Activated CD8-positive, alpha-beta memory T cell treated with anti-CD3 and anti-CD28 coated beads, Interleukin-2, amount 10 ng/mL, durations not matched to agents 7 days and 5 days (primary cell): Measurements from ENCODE around the gene NPR1. TPM values are rescaled to one million over a fixed set of nuclear protein-coding genes. Genes with fewer than 3 reads are reported as not detected.
"Not testable (repeated sequence)": the region's sequence is repeated elsewhere in the genome, so short reads cannot be mapped to it uniquely, and the experiment has no call there.

Experiments
- ATAC-seq: fragments of 150-1000 bp; cut with Tn5 transposase; one replicate; pipeline ENCODE4 v1.10.0; 2021; ENCODE audit warnings: moderate library complexity
- CTCF ChIA-PET: fragments of 350-600 bp; sonication (Branson Sonifier 250); formaldehyde crosslinking; loops from one replicate; lab custom pipeline; 2021; ENCODE audit warnings: antibody characterized with exemption; lab: Charles Lee
- DNase-seq: peaks from one replicate; pipeline ENCODE4 v3.0.0-alpha.2; 2020
- H3K27ac Mint-ChIP-seq: one replicate; pipeline ENCODE4 v1.8.0; 2021; ENCODE audit warnings: mild to moderate bottlenecking, mixed read lengths
- H3K27me3 Mint-ChIP-seq: one replicate; pipeline ENCODE4 v1.8.0; 2021; ENCODE audit warnings: mixed read lengths
- H3K36me3 Mint-ChIP-seq: one replicate; pipeline ENCODE4 v1.8.0; 2021; ENCODE audit warnings: mild to moderate bottlenecking, mixed read lengths
- H3K4me1 Mint-ChIP-seq: one replicate; pipeline ENCODE4 v1.8.0; 2021; ENCODE audit warnings: mixed read lengths
- H3K4me3 Mint-ChIP-seq: one replicate; pipeline ENCODE4 v1.8.0; 2021; ENCODE audit warnings: mild to moderate bottlenecking, moderate library complexity, mixed read lengths
- H3K9me3 Mint-ChIP-seq: one replicate; pipeline ENCODE4 v1.8.0; 2022; ENCODE audit warnings: low read depth, mixed read lengths
- total RNA-seq, 2 experiments: library from RNA; stranded (reverse); gene quantifications; one replicate each; pipeline ENCODE4 v1.2.3, GENCODE V29; 2021

Gene NPR1
- total RNA-seq, 2 experiments from 2014 or later, result 0.05 TPM; not detected in 1

GRCh38 chr1:153658400-153659174 lies 19.9 kb upstream of the NPR1 start, which contains the start of gene SNAPIN:
TSS of gene SNAPIN (plus strand) at chr1:153658703. CDS start at chr1:153658744, 41 bp downstream.
- peak; percentile 98 for ATAC-seq
- Mint-ChIP-seq H3K27me3 (no peaks in the 10 kb centered on the region), H3K27ac (peak within 1 kb of the TSS; percentile 87), H3K4me1 (peaks cover 14% of the 10 kb centered on the region), H3K9me3 (no peaks in the 10 kb centered on the region), H3K36me3 (peaks cover 21% of the 10 kb centered on the region), H3K4me3 (peak within 1 kb of the TSS; percentile 83)
- DNase-seq, result peak; percentile 95
- CTCF ChIA-PET, result interaction anchor here (0.6 to 2.1 kb wide), 6 partner anchors 8 to 328 kb away, joined by 3 to 13 read pairs (median 4); partner anchors contain the start of gene ILF2

GRCh38 chr1:153659175-153659534 lies 19.3 kb upstream of the NPR1 start:
- ATAC-seq (no peak), DNase-seq (no peak)
- Mint-ChIP-seq H3K27me3 (no peaks in the 10 kb centered on the region), H3K9me3 (no peaks in the 10 kb centered on the region), H3K4me1 (peaks cover 14% of the 10 kb centered on the region), H3K36me3 (peaks cover 25% of the 10 kb centered on the region), H3K4me3 (peak overlapping the region; percentile 83), H3K27ac (peak overlapping the region; percentile 87)
- CTCF ChIA-PET, result interaction anchor here (1.2 to 2.1 kb wide), 3 partner anchors 11 to 148 kb away, joined by 5 to 13 read pairs (median 5); partner anchors contain the start of gene ILF2

- DNase-seq (no peak), ATAC-seq (no peak)
- Mint-ChIP-seq H3K4me3 (peak overlapping the region; percentile 83), H3K9me3 (no peaks in the 10 kb centered on the region), H3K27me3 (no peaks in the 10 kb centered on the region), H3K36me3 (peaks cover 28% of the 10 kb centered on the region), H3K4me1 (peaks cover 14% of the 10 kb centered on the region), H3K27ac (peak overlapping the region; percentile 87)
- CTCF ChIA-PET, result interaction anchor here (1.2 to 2.1 kb wide), 3 partner anchors 11 to 149 kb away, joined by 5 to 13 read pairs (median 5); partner anchors contain the start of gene ILF2
Observed at GRCh38 chr1:153659656-153660055, 18.8 kb upstream of the NPR1 start.

GRCh38 chr1:153661111-153661708 lies 17.3 kb upstream of the NPR1 start:
- H3K4me1 Mint-ChIP-seq, result peaks cover 14% of the 10 kb centered on the region
- H3K27me3 Mint-ChIP-seq, result no peaks in the 10 kb centered on the region
- H3K36me3 Mint-ChIP-seq, result peaks cover 40% of the 10 kb centered on the region
- ATAC-seq, result no peak
- no peak for DNase-seq
- no peak overlapping the region for H3K4me3 Mint-ChIP-seq
- H3K9me3 Mint-ChIP-seq, result no peaks in the 10 kb centered on the region
- H3K27ac Mint-ChIP-seq, result peak overlapping the region; percentile 22
- CTCF ChIA-PET, result interaction anchor here (0.9 to 1.2 kb wide), 2 partner anchors 9 to 18 kb away, joined by 3 read pairs; no protein-coding TSS in a partner anchor

- Mint-ChIP-seq H3K27me3 (no peaks in the 10 kb centered on the region), H3K27ac (peak overlapping the region; percentile 58), H3K4me1 (peaks cover 16% of the 10 kb centered on the region), H3K4me3 (no peak overlapping the region), H3K9me3 (no peaks in the 10 kb centered on the region), H3K36me3 (peaks cover 48% of the 10 kb centered on the region)
- ATAC-seq (no peak), DNase-seq (no peak)
- CTCF ChIA-PET, result no interaction called here
Observed at GRCh38 chr1:153662269-153662668, 16.2 kb upstream of the NPR1 start.

- Mint-ChIP-seq H3K4me1 (peaks cover 22% of the 10 kb centered on the region), H3K4me3 (no peak overlapping the region), H3K9me3 (no peaks in the 10 kb centered on the region), H3K27ac (no peak overlapping the region), H3K36me3 (peaks cover 58% of the 10 kb centered on the region), H3K27me3 (no peaks in the 10 kb centered on the region)
- no peak for ATAC-seq
- DNase-seq, result no peak
- CTCF ChIA-PET, result interaction anchor here (1.0 kb wide), 1 partner anchor 14 kb away, joined by 3 read pairs; no protein-coding TSS in a partner anchor
Observed at GRCh38 chr1:153663211-153663610, 15.3 kb upstream of the NPR1 start.

GRCh38 chr1:153667439-153667838 lies 11.0 kb upstream of the NPR1 start:
- H3K4me3 Mint-ChIP-seq, result no peak overlapping the region
- H3K36me3 Mint-ChIP-seq, result peaks cover 65% of the 10 kb centered on the region
- DNase-seq (no peak), ATAC-seq (no peak)
- CTCF ChIA-PET, result interaction anchor here (0.6 to 1.5 kb wide), 3 partner anchors 9 to 156 kb away, joined by 3 read pairs; partner anchors contain the start of gene SNAPIN
- no peaks in the 10 kb centered on the region for H3K9me3 Mint-ChIP-seq
- no peaks in the 10 kb centered on the region for H3K27me3 Mint-ChIP-seq
- H3K4me1 Mint-ChIP-seq, result peaks cover 34% of the 10 kb centered on the region
- no peak overlapping the region for H3K27ac Mint-ChIP-seq

- Mint-ChIP-seq H3K27ac (peak overlapping the region; percentile 7), H3K4me3 (peak overlapping the region; percentile 31), H3K4me1 (peaks cover 34% of the 10 kb centered on the region), H3K36me3 (peaks cover 58% of the 10 kb centered on the region)
- CTCF ChIA-PET, result interaction anchor here (3.5 kb wide), 1 partner anchor 10 kb away, joined by 13 read pairs; the partner anchor contains the start of gene SNAPIN
- H3K27me3 Mint-ChIP-seq, ATAC-seq, DNase-seq, H3K9me3 Mint-ChIP-seq: not testable (repeated sequence)
Observed at GRCh38 chr1:153668672-153669071, 9.8 kb upstream of the NPR1 start.

- no peak overlapping the region for H3K27ac Mint-ChIP-seq
- no peak for ATAC-seq
- H3K4me1 Mint-ChIP-seq, result peaks cover 34% of the 10 kb centered on the region
- no peak overlapping the region for H3K4me3 Mint-ChIP-seq
- no peaks in the 10 kb centered on the region for H3K27me3 Mint-ChIP-seq
- no peaks in the 10 kb centered on the region for H3K9me3 Mint-ChIP-seq
- peaks cover 52% of the 10 kb centered on the region for H3K36me3 Mint-ChIP-seq
- CTCF ChIA-PET, result interaction anchor here (3.5 kb wide), 1 partner anchor 11 kb away, joined by 13 read pairs; the partner anchor contains the start of gene SNAPIN
- no peak for DNase-seq
Observed at GRCh38 chr1:153669606-153670005, 8.9 kb upstream of the NPR1 start.

GRCh38 chr1:153670257-153670858 lies 8.1 kb upstream of the NPR1 start:
- Mint-ChIP-seq H3K4me3 (no peak overlapping the region), H3K36me3 (peaks cover 44% of the 10 kb centered on the region), H3K27me3 (no peaks in the 10 kb centered on the region), H3K9me3 (no peaks in the 10 kb centered on the region), H3K27ac (no peak overlapping the region), H3K4me1 (peaks cover 34% of the 10 kb centered on the region)
- CTCF ChIA-PET, result interaction anchor here (0.6 to 3.5 kb wide), 4 partner anchors 9 to 316 kb away, joined by 3 to 13 read pairs (median 7); partner anchors contain the start of genes RAB13, SLC27A3 and SNAPIN
- DNase-seq, result no peak
- ATAC-seq, result peak; percentile 1

- peak; percentile 91 for ATAC-seq
- Mint-ChIP-seq H3K27me3 (no peaks in the 10 kb centered on the region), H3K4me3 (no peak within 1 kb of the TSS), H3K9me3 (no peaks in the 10 kb centered on the region), H3K4me1 (peaks cover 34% of the 10 kb centered on the region), H3K36me3 (peaks cover 39% of the 10 kb centered on the region), H3K27ac (no peak within 1 kb of the TSS)
- DNase-seq, result peak; percentile 99
- CTCF ChIA-PET, result interaction anchor here (1.0 to 3.5 kb wide), 11 partner anchors 10 to 320 kb away, joined by 3 to 13 read pairs (median 7); partner anchors contain the start of genes CHTOP, RAB13, RPS27 and SLC27A3
Observed at GRCh38 chr1:153670859-153671627, 7.4 kb upstream of the NPR1 start, which contains the start of gene ILF2. TSS of gene ILF2 (minus strand) at chr1:153670993. CDS start at chr1:153670922, 71 bp downstream.
